Suprapubic skin (tissue), 4 donors: ENCODE measurements around the gene SLC35C1. TPM values are rescaled to one million over a fixed set of nuclear protein-coding genes. Genes with fewer than 3 reads are reported as not detected.
"Not testable (repeated sequence)": the region's sequence is repeated elsewhere in the genome, so short reads cannot be mapped to it uniquely, and the experiment has no call there.

Source experiments
- DNase-seq, 2 donors: peaks; one replicate each; pipeline ENCODE4 v3.0.0-alpha.2; 2019; ENCODE audit warnings: low spot score in 2 of 2
- H3K27ac ChIP-seq: fragments of 200-600 bp; sonication (generic); one replicate; pipeline ENCODE4 v1.5.1; 2019
- H3K27me3 ChIP-seq: fragments of 200-600 bp; sonication (generic); one replicate; pipeline ENCODE4 v1.5.1; 2019
- H3K36me3 ChIP-seq: fragments of 200-600 bp; sonication (generic); one replicate; pipeline ENCODE4 v1.5.1; 2019
- H3K4me1 ChIP-seq: fragments of 200-600 bp; sonication (generic); one replicate; pipeline ENCODE4 v1.5.1; 2019
- H3K4me3 ChIP-seq: fragments of 200-600 bp; sonication (generic); one replicate; pipeline ENCODE4 v1.5.1; 2019; ENCODE audit warnings: mild to moderate bottlenecking
- H3K9me3 ChIP-seq: fragments of 200-600 bp; sonication (generic); one replicate; pipeline ENCODE4 v1.5.1; 2019
- EP300 ChIP-seq: sonication (generic); formaldehyde crosslinking; IDR thresholded peaks from one replicate; pipeline ENCODE4 v1.6.1; 2017; ENCODE audit warnings: antibody characterized with exemption
- POLR2A ChIP-seq, 2 donors: fragments of 450-650 bp; IDR thresholded peaks; one replicate each; pipeline ENCODE4 v1.6.1; 2017; ENCODE audit warnings: antibody characterized with exemption in 2 of 2, mild to moderate bottlenecking in 2 of 2, moderate library complexity in 2 of 2
- POLR2AphosphoS5 ChIP-seq, 3 donors: sonication (generic); formaldehyde crosslinking; IDR thresholded peaks; one replicate each; pipeline ENCODE4 v1.6.1; 2017; ENCODE audit warnings: antibody characterized with exemption in 3 of 3
- WGBS: methylation state at CpG from one replicate; pipeline ENCODE4 v1.1.5; 2018; 5-methylcytosine and 5-hydroxymethylcytosine counted together
- total RNA-seq, 4 donors: library from RNA; depleted of rRNA; stranded (reverse); fragments of >200 nt; gene quantifications; one replicate each; pipeline ENCODE4 v1.1.0, GENCODE V29; 2016
- TF ChIP-seq, protein P1 (sequence below), 2 donors: fragments of 200-600 bp in 1 of 2; fragments of 450-650 bp in 1 of 2; sonication (generic) in 1 of 2; IDR thresholded peaks; one replicate each; pipeline ENCODE4 v1.5.1; 2016 to 2019; ENCODE audit warnings: antibody characterized with exemption in 2 of 2, mild to moderate bottlenecking in 1 of 2, moderate library complexity in 1 of 2

Gene SLC35C1
- total RNA-seq, 4 donors from 2014 or later: 6.7 to 10.1 (median 8.8) TPM

DNA sequence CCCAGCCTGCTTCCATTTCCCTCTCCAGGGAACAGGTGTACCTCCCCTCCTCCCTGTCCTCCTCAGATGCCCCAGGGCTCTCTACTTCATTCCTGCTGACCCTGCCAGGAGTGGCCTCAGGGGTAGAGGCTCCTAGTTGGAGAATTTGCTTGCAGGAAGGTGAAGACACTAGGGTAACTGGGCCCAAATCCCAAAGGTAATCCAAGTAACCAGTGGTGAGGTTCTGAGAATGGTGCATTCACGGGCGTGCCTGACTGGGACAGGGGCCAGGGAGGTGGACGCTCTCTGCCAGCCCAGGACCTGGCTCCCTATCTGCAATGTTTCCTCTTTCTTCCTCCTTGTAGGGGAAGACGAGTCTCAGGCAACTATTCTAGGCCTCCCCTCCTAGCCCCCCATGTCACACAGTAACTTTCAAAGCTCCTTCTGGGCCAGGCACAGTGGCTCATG lies 2.9 kb downstream of the SLC35C1 start:
- Histone ChIP-seq H3K27ac (no peak overlapping the region), H3K27me3 (no peaks in the 10 kb centered on the region), H3K4me1 (peaks cover 38% of the 10 kb centered on the region), H3K4me3 (no peak overlapping the region), H3K9me3 (no peaks in the 10 kb centered on the region), H3K36me3 (peaks cover 36% of the 10 kb centered on the region)
- peak in 1 of 2 donors; percentile 55 for DNase-seq
- no peak for TF ChIP-seq POLR2A (IDR thresholded peaks at IDR 0.05)
- no peak for TF ChIP-seq EP300
- no peak for TF ChIP-seq POLR2AphosphoS5 (IDR thresholded peaks at IDR 0.05)
- TF ChIP-seq, protein P1, sequence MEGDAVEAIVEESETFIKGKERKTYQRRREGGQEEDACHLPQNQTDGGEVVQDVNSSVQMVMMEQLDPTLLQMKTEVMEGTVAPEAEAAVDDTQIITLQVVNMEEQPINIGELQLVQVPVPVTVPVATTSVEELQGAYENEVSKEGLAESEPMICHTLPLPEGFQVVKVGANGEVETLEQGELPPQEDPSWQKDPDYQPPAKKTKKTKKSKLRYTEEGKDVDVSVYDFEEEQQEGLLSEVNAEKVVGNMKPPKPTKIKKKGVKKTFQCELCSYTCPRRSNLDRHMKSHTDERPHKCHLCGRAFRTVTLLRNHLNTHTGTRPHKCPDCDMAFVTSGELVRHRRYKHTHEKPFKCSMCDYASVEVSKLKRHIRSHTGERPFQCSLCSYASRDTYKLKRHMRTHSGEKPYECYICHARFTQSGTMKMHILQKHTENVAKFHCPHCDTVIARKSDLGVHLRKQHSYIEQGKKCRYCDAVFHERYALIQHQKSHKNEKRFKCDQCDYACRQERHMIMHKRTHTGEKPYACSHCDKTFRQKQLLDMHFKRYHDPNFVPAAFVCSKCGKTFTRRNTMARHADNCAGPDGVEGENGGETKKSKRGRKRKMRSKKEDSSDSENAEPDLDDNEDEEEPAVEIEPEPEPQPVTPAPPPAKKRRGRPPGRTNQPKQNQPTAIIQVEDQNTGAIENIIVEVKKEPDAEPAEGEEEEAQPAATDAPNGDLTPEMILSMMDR (IDR thresholded peaks at IDR 0.05): no peak
- WGBS: 49% methylated on average over 3 of the region's 4 CpGs

DNA sequence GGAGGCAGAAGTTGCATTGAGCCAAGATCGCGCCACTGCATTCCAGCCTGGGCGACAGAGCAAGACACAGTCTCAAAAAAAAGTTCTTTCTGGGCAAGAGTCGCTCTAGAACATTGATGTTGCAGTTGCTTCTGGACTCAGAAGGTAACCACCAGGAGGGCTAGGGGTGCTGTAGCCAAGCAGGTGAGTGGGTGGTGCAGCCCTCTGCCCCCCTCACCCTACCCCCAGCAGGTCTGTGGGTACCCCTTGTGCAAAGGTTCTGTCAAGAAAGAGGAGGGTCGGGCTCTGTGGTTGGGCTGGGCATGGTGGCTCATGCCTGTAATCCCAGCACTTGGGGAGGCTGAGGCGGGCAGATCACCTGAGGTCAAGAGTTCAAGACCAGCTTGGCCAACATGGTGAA lies 3.5 kb downstream of the SLC35C1 start:
- peak in 1 of 2 donors; percentile 44 for DNase-seq
- not testable (repeated sequence) for H3K9me3 ChIP-seq, H3K27me3 ChIP-seq, H3K27ac ChIP-seq, H3K4me3 ChIP-seq
- Histone ChIP-seq H3K4me1 (peaks cover 38% of the 10 kb centered on the region), H3K36me3 (peaks cover 36% of the 10 kb centered on the region)
- WGBS: 93% methylated on average over 6 of the region's 6 CpGs

DNA sequence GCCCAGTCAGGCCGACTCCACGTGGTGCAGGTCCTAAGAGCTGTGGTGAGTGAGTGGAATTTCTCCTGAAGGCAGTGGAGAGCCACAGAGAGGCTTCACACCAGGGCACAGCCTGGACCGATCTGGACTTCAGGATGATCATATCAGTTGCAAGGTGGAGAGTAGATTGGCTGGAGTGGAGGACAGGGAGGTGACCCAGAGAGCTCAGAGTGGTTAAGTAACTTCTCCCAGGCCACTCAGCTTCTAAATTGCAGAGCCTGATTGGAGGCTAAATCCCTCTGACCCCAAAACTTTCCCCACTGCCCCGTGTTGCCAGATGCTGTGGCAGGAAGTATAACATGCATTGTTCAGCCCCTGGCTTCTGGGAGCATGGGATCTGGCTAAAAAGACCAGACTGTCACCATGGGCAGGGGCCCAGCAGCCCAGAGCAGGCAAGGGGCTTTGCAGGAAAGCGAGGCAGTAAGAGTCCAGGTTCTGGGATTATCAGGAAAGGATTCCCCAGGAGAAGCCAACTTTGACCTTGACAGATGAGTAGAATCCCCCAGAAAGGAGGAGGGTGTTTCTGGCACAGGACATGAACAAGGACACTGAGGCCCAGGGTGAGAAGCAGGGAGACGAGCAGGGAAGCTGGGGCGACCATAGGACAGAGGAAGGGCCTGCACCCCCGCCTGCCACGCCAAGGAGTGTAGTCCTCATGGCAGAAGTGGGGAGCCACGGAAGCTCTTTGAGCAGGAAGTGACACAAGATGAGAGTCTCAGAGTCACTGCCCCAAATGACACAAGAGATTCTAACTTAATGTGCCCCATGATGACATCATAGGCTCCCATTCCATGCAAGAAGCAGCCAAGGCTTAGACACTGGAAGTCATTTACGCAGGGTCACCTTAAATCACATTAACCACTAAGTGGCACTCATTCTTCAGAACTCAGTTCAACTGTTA lies 4.8 kb downstream of the SLC35C1 start:
- H3K4me1 ChIP-seq: peaks cover 30% of the 10 kb centered on the region
- no peak overlapping the region for H3K4me3 ChIP-seq
- H3K9me3 ChIP-seq: no peaks in the 10 kb centered on the region
- no peak overlapping the region for H3K27ac ChIP-seq
- 82% methylated on average over 11 of the region's 11 CpGs for WGBS
- no peak for TF ChIP-seq POLR2A (IDR thresholded peaks at IDR 0.05)
- TF ChIP-seq, protein P1 (IDR thresholded peaks at IDR 0.05): no peak
- no peak for TF ChIP-seq EP300
- no peak for TF ChIP-seq POLR2AphosphoS5 (IDR thresholded peaks at IDR 0.05)
- peaks cover 36% of the 10 kb centered on the region for H3K36me3 ChIP-seq
- peak; percentile 42 to 63 for DNase-seq
- H3K27me3 ChIP-seq: no peaks in the 10 kb centered on the region

DNA sequence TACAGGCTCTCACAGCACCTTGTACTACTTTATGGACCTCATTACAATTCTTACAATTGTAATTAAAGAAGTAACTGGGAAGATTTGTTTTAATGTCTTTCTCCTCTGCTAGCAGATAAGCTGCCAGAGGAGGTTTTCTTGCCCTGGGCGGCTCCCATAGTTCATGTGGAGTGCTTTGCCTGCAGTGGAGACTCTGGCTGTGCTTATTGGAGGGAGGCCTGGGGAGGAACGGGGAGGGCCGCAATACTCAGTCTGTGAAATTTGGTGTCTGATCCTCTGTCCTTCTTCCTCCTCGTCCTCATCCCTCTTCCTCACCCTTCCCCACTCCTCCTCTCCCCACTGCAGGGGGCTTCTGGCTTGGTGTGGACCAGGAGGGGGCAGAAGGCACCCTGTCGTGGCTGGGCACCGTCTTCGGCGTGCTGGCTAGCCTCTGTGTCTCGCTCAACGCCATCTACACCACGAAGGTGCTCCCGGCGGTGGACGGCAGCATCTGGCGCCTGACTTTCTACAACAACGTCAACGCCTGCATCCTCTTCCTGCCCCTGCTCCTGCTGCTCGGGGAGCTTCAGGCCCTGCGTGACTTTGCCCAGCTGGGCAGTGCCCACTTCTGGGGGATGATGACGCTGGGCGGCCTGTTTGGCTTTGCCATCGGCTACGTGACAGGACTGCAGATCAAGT lies 5.6 kb downstream of the SLC35C1 start:
- peak in 1 of 2 donors; percentile 68 for DNase-seq
- H3K36me3 ChIP-seq: peaks cover 36% of the 10 kb centered on the region
- H3K27ac ChIP-seq: no peak overlapping the region
- H3K9me3 ChIP-seq: no peaks in the 10 kb centered on the region
- H3K27me3 ChIP-seq: no peaks in the 10 kb centered on the region
- TF ChIP-seq, protein P1 (IDR thresholded peaks at IDR 0.05): no peak
- TF ChIP-seq POLR2AphosphoS5 (IDR thresholded peaks at IDR 0.05): no peak
- TF ChIP-seq POLR2A (IDR thresholded peaks at IDR 0.05): no peak
- no peak for TF ChIP-seq EP300
- no peak overlapping the region for H3K4me3 ChIP-seq
- H3K4me1 ChIP-seq: peaks cover 28% of the 10 kb centered on the region
- 88% methylated on average over 9 of the region's 23 CpGs for WGBS

DNA sequence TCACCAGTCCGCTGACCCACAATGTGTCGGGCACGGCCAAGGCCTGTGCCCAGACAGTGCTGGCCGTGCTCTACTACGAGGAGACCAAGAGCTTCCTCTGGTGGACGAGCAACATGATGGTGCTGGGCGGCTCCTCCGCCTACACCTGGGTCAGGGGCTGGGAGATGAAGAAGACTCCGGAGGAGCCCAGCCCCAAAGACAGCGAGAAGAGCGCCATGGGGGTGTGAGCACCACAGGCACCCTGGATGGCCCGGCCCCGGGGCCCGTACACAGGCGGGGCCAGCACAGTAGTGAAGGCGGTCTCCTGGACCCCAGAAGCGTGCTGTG lies 6.1 kb downstream of the SLC35C1 start:
- no peaks in the 10 kb centered on the region for H3K9me3 ChIP-seq
- TF ChIP-seq EP300 (no peak), POLR2A (IDR thresholded peaks at IDR 0.05) (no peak), POLR2AphosphoS5 (IDR thresholded peaks at IDR 0.05) (no peak)
- TF ChIP-seq, protein P1 (IDR thresholded peaks at IDR 0.05): no peak
- 87% methylated on average over 11 of the region's 17 CpGs for WGBS
- no peaks in the 10 kb centered on the region for H3K27me3 ChIP-seq
- H3K36me3 ChIP-seq: peaks cover 36% of the 10 kb centered on the region
- no peak overlapping the region for H3K27ac ChIP-seq
- H3K4me1 ChIP-seq: peaks cover 23% of the 10 kb centered on the region
- no peak for DNase-seq
- H3K4me3 ChIP-seq: no peak overlapping the region
